ENCODE data around the gene FGF9.

- TF ChIP-seq CTCF (conservative IDR thresholded peaks at IDR 0.05 in 1 of 2, IDR thresholded peaks at IDR 0.05 in 1 of 2; ENCODE audit: extremely low read depth in 1 of 2, insufficient read depth in 1 of 2, low read depth in 1 of 2, low read length in 2 of 2) (no peak), EZH2 (IDR thresholded peaks at IDR 0.05; ENCODE audit: borderline replicate concordance, low read length) (no peak)
Observed at GRCh38 chr13:21673539-21673788, 2.6 kb downstream of the FGF9 start.
